ENCODE results near the gene OTOF. TPM values are rescaled to one million over a fixed set of nuclear protein-coding genes. Genes with fewer than 3 reads are reported as not detected.

The OTOF gene
- total RNA-seq, result under 1 TPM in 2 of 6 experiments, not detected in 4; 0.06 to 0.12 TPM
- long read RNA-seq, result 0 reads

GRCh38 chr2:26477911-26478253, at the start of gene OTOF:
Gene OTOF, minus strand, starts transcription at chr2:26478124.
- H3K4me3 ChIP-seq, result no peak within 1 kb of the TSS
- no peak for TF ChIP-seq CTCF (IDR thresholded peaks at IDR 0.05)
- TF ChIP-seq POLR2A (IDR thresholded peaks at IDR 0.05), result no peak
- no peak within 1 kb of the TSS for H3K27ac ChIP-seq
- peaks cover 0 to 6% (median 0%) of the 10 kb centered on the region in 4 donors for H3K4me1 ChIP-seq
- no peaks in the 10 kb centered on the region for H3K27me3 ChIP-seq
- no peaks in the 10 kb centered on the region for H3K36me3 ChIP-seq
- 20% methylated on average over 1 of the region's 3 CpGs for WGBS (ENCODE audit: insufficient coverage, low coverage, low lambda C conversion rate, missing lambda C conversion rate)
- no peak for DNase-seq
- H3K9me3 ChIP-seq, result no peaks in the 10 kb centered on the region
- intact Hi-C loops (cut with DNase I), result no loop called here
- peak; percentile 2 to 42 (median 25) for ATAC-seq

GRCh38 chr2:26526589-26526988, 48.7 kb upstream of the OTOF start:
- H3K27ac ChIP-seq, result no peak overlapping the region
- H3K4me3 ChIP-seq, result no peak overlapping the region
- TF ChIP-seq CTCF (IDR thresholded peaks at IDR 0.05) (no peak), POLR2A (IDR thresholded peaks at IDR 0.05) (no peak)
- intact Hi-C loops (cut with DNase I), result no loop called here
- WGBS (ENCODE audit: insufficient coverage, low coverage, low lambda C conversion rate, missing lambda C conversion rate), result 82% methylated on average over 2 of the region's 2 CpGs
- no peaks in the 10 kb centered on the region for H3K4me1 ChIP-seq
- ATAC-seq, result no peak
- no peaks in the 10 kb centered on the region for H3K9me3 ChIP-seq
- no peak for DNase-seq
- H3K27me3 ChIP-seq, result no peaks in the 10 kb centered on the region
- H3K36me3 ChIP-seq, result no peaks in the 10 kb centered on the region

DNA sequence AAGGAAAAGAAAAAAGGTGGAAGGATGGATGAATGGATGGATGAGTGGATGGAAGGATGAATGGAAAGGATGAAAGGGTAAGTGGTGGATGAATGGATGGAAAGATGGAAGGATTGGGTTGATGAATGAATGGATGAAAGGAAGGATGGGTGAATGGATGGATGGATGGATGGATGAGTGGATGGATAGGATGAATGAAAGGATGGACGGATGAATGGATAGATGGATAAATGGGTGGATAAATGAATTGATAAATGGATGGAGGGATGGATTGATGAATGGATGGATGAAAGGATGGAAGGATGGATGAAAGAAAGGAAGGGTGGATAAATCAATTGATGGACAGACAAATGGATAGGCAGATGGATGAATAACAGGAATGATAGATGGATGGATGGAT, 48.2 kb upstream of the OTOF start:
- Histone ChIP-seq H3K4me1 (no peaks in the 10 kb centered on the region), H3K27me3 (no peaks in the 10 kb centered on the region), H3K9me3 (no peaks in the 10 kb centered on the region), H3K36me3 (no peaks in the 10 kb centered on the region), H3K4me3 (no peak overlapping the region), H3K27ac (no peak overlapping the region)
- no peak for TF ChIP-seq CTCF (IDR thresholded peaks at IDR 0.05)
- no peak for TF ChIP-seq POLR2A (IDR thresholded peaks at IDR 0.05)
- WGBS (ENCODE audit: insufficient coverage, low coverage, low lambda C conversion rate, missing lambda C conversion rate), result 67% methylated on average over 1 of the region's 1 CpG
- ATAC-seq, result no peak
- DNase-seq, result no peak
- intact Hi-C loops (cut with DNase I), result no loop called here

DNA sequence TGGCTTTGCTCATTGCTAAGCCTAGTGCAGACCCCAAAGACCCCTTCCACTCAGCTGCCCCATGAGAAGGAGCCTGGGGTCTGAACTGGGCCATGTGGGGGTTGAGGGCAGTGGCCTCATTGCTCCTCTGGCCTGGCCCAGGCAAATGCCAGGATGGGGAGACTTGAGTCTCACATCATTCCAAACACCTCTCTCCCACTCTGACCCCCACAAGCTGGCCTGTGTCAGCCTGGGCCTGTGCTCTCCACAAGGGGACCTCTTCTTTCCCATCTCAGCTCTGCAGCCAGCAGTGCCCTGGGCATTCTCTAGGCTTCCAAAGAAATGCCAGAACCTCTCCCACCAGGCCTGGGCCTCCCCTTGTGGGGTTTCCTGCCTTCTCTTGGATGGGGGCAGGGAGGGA, 45.8 kb upstream of the OTOF start:
- intact Hi-C loops (cut with DNase I), result no loop called here
- H3K27ac ChIP-seq, result no peak overlapping the region
- H3K4me1 ChIP-seq, result no peaks in the 10 kb centered on the region
- DNase-seq (no peak), ATAC-seq (no peak)
- H3K9me3 ChIP-seq, result no peaks in the 10 kb centered on the region
- TF ChIP-seq POLR2A (IDR thresholded peaks at IDR 0.05), result no peak
- TF ChIP-seq CTCF (IDR thresholded peaks at IDR 0.05), result no peak
- H3K4me3 ChIP-seq, result no peak overlapping the region
- no peaks in the 10 kb centered on the region for H3K27me3 ChIP-seq
- H3K36me3 ChIP-seq, result no peaks in the 10 kb centered on the region

DNA sequence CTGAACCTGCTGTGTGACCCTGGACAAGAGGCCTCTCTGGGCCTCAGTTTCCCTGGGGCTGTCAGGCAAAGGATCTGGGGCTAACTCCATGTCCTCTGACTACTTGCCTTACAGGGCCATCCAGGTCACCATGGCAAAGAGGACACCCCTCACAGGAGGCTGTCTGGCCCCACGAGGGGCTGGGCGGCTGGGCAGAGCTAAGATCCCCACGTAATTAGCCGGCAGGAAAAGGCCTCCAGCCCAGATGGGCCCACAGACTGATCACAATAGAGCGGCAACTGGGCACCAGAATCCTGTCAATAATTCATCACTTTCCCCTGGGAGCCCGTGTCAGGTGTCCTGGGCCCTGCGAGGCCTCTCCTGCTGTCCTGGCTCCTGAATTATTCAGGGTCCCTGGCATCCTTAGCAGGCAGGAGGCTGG, 44.8 kb upstream of the OTOF start:
- no peak for ATAC-seq
- H3K27ac ChIP-seq, result no peak overlapping the region
- no peaks in the 10 kb centered on the region for H3K9me3 ChIP-seq
- DNase-seq, result no peak
- intact Hi-C loops (cut with DNase I), result no loop called here
- H3K27me3 ChIP-seq, result no peaks in the 10 kb centered on the region
- no peak overlapping the region for H3K4me3 ChIP-seq
- no peaks in the 10 kb centered on the region for H3K36me3 ChIP-seq
- WGBS (ENCODE audit: insufficient coverage, low coverage, low lambda C conversion rate, missing lambda C conversion rate), result 40% methylated on average over 1 of the region's 7 CpGs
- TF ChIP-seq CTCF (IDR thresholded peaks at IDR 0.05) (no peak), POLR2A (IDR thresholded peaks at IDR 0.05) (no peak)
- no peaks in the 10 kb centered on the region for H3K4me1 ChIP-seq
